ENCODE data around the gene ECHDC3.

The ECHDC3 gene

GRCh38 chr10:11743461-11744338 is 1.5 kb downstream of the ECHDC3 start:
- TF ChIP-seq ZNF223 (tag by site-specific recombination; IDR thresholded peaks at IDR 0.05), result no peak
- no peak for TF ChIP-seq HOXD13 (CRISPR knock-in tag; IDR thresholded peaks at IDR 0.05; ENCODE audit: borderline replicate concordance)
- no peak for TF ChIP-seq INSM2 (tag by site-specific recombination; IDR thresholded peaks at IDR 0.05)
- TF ChIP-seq ZFP3 (tag by site-specific recombination; IDR thresholded peaks at IDR 0.05; ENCODE audit: low read depth), result no peak
- TF ChIP-seq ZFP69B (tag by site-specific recombination; IDR thresholded peaks at IDR 0.05), result no peak
- TF ChIP-seq GLI2 (tag by site-specific recombination; IDR thresholded peaks at IDR 0.05; ENCODE audit: borderline replicate concordance, low read depth), result no peak
- Histone ChIP-seq H3K27ac (ENCODE audit: extremely low read depth, low read depth, low read length) (no peak overlapping the region), H3K36me3 (ENCODE audit: control insufficient read depth in 2 of 2, insufficient read depth in 1 of 2, low read length in 2 of 2) (no peaks in the 10 kb centered on the region), H3K4me1 (ENCODE audit: control insufficient read depth, insufficient read depth, low read length) (no peaks in the 10 kb centered on the region; the same call in 1 of the 2 replicates), H3K4me3 (ENCODE audit: low read depth, low read length) (no peak overlapping the region), H3K9me3 (ENCODE audit: control insufficient read depth, insufficient read depth, low read depth, low read length) (no peaks in the 10 kb centered on the region)
- ChIA-PET CTCF (interaction anchor here (1.7 kb wide), 1 partner anchor 14 kb away, joined by 8 read pairs; no protein-coding TSS in a partner anchor), POLR2A (no interaction called here)

- ChIA-PET POLR2A (no interaction called here), CTCF (interaction anchor here (1.7 kb wide), 1 partner anchor 13 kb away, joined by 8 read pairs; no protein-coding TSS in a partner anchor)
- Histone ChIP-seq H3K9me3 (ENCODE audit: control insufficient read depth, insufficient read depth, low read depth, low read length) (no peaks in the 10 kb centered on the region), H3K36me3 (ENCODE audit: control insufficient read depth in 2 of 2, insufficient read depth in 1 of 2, low read length in 2 of 2) (no peaks in the 10 kb centered on the region), H3K4me1 (ENCODE audit: control insufficient read depth, insufficient read depth, low read length) (no peaks in the 10 kb centered on the region; the same call in 1 of the 2 replicates), H3K27ac (ENCODE audit: extremely low read depth, low read depth, low read length) (no peak overlapping the region), H3K4me3 (ENCODE audit: low read depth, low read length) (no peak overlapping the region)
- no peak for TF ChIP-seq SALL2 (tag by site-specific recombination; IDR thresholded peaks at IDR 0.05; ENCODE audit: borderline replicate concordance)
- TF ChIP-seq ZNF174 (tag by site-specific recombination; IDR thresholded peaks at IDR 0.05), result no peak
- no peak for TF ChIP-seq ZNF629 (tag by site-specific recombination; IDR thresholded peaks at IDR 0.05)
- no peak for TF ChIP-seq ZNF266 (tag by site-specific recombination; IDR thresholded peaks at IDR 0.05; ENCODE audit: low read depth)
- no peak for TF ChIP-seq ZNF623 (tag by site-specific recombination; IDR thresholded peaks at IDR 0.05)
- no peak for TF ChIP-seq ZNF214 (tag by site-specific recombination; IDR thresholded peaks at IDR 0.05; ENCODE audit: borderline replicate concordance)
Measured at GRCh38 chr10:11745045-11745444, 2.9 kb downstream of the ECHDC3 start.

- H3K27ac ChIP-seq (ENCODE audit: extremely low read depth, low read depth, low read length), result no peak overlapping the region
- ChIA-PET CTCF (interaction anchor here (0.6 kb wide), 1 partner anchor 33 kb away, joined by 3 read pairs; no protein-coding TSS in a partner anchor), POLR2A (no interaction called here)
- no peaks in the 10 kb centered on the region; the same call in 1 of the 2 replicates for H3K4me1 ChIP-seq (ENCODE audit: control insufficient read depth, insufficient read depth, low read length)
- H3K9me3 ChIP-seq (ENCODE audit: control insufficient read depth, insufficient read depth, low read depth, low read length), result no peaks in the 10 kb centered on the region
- H3K4me3 ChIP-seq (ENCODE audit: low read depth, low read length), result no peak overlapping the region
- no peaks in the 10 kb centered on the region; a peak in 1 of 3 replicates for H3K36me3 ChIP-seq (ENCODE audit: control insufficient read depth in 2 of 2, insufficient read depth in 1 of 2, low read length in 2 of 2)
- no peak for TF ChIP-seq ZNF26 (tag by site-specific recombination; IDR thresholded peaks at IDR 0.05)
- TF ChIP-seq ZNF626 (tag by site-specific recombination; IDR thresholded peaks at IDR 0.05), result no peak
- no peak for TF ChIP-seq ZBTB44 (tag by site-specific recombination; IDR thresholded peaks at IDR 0.05)
- no peak for TF ChIP-seq ZNF302 (tag by site-specific recombination; IDR thresholded peaks at IDR 0.05; ENCODE audit: low read depth)
- TF ChIP-seq ZNF184 (tag by site-specific recombination; IDR thresholded peaks at IDR 0.05), result no peak
- peak; percentile 56; the same call in 1 of the 2 replicates for TF ChIP-seq ZNF10 (tag by site-specific recombination; IDR thresholded peaks at IDR 0.05)
- TF ChIP-seq ELK4 (IDR thresholded peaks at IDR 0.05; ENCODE audit: borderline replicate concordance, low read depth, low read length), result no peak
- no peak for TF ChIP-seq ZNF473 (tag by site-specific recombination; IDR thresholded peaks at IDR 0.05)
- TF ChIP-seq ZFP37 (tag by site-specific recombination; IDR thresholded peaks at IDR 0.05), result no peak
- TF ChIP-seq ZNF37A (tag by site-specific recombination; IDR thresholded peaks at IDR 0.05), result no peak
- TF ChIP-seq ZSCAN5A (tag by site-specific recombination; IDR thresholded peaks at IDR 0.05), result no peak
Measured at GRCh38 chr10:11746883-11747539, 4.8 kb downstream of the ECHDC3 start.

All from HEK293 (cell line).